Measurements from ENCODE around the gene MRPL14. TPM values are rescaled to one million over a fixed set of nuclear protein-coding genes. Genes with fewer than 3 reads are reported as not detected.

MRPL14 gene
- total and polyA plus RNA-seq, 2 experiments from 2014 or later = 62.6 to 191 TPM

DNA sequence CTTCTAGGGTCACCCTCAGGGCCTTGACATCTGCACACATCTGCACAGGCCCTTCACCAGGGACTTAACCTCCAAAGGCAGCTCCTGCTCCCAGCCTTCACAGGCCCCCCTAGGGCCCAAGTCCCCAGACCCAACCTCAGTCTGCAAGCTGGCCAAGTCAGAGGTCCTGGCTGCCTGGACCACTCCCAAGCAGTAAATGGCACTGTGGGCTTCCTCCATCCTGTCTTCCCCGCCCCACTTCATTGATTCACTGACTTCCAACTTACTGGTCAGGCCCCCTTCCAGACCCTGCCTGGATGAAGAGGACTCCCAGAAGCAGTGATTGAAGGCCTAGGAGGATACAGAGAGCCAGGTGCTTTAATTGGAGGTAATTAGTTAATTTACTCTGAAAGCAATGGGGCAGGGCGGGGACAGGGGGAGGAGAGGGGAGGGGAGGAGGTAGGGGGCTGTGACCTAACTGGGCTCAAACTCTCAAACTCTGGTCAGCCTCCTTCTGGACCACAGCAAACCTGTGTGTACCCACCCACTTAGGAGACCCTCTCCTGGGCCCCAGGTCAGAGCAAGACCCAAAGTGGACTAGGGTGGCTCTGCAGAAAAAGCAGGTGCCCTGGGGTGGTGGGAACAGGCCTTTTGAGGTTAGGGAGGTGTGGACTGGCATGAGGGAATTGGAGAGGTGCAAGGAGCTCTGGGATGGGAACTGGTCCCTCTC is 51.5 kb downstream of the MRPL14 start:
- Mint-ChIP-seq H3K27ac (no peak overlapping the region), H3K36me3 (ENCODE audit: low read depth) (no peaks in the 10 kb centered on the region), H3K27me3 (ENCODE audit: insufficient read depth, low read depth, poor library complexity) (peaks cover 13% of the 10 kb centered on the region), H3K9me3 (no peaks in the 10 kb centered on the region), H3K4me3 (peak overlapping the region; percentile 62), H3K4me1 (peaks cover 16% of the 10 kb centered on the region)
- H3F3A ChIP-seq (replicated peaks; ENCODE audit: low read depth) = peaks cover 13% of the 10 kb centered on the region; the same call in 1 of the 2 replicates
- no peaks in the 10 kb centered on the region for H4K20me1 ChIP-seq (replicated peaks; ENCODE audit: insufficient read depth)
- H3K4me3 ChIP-seq = peak overlapping the region; percentile 52
- H3K4me2 ChIP-seq = peak overlapping the region; percentile 84
- TF ChIP-seq ZNF114 (CRISPR knock-in tag; IDR thresholded peaks at IDR 0.05) (no peak), POLR2AphosphoS5 (IDR thresholded peaks at IDR 0.05; ENCODE audit: low read depth) (no peak), JUNB (IDR thresholded peaks at IDR 0.05; ENCODE audit: unreplicated experiment) (no peak), REST (IDR thresholded peaks at IDR 0.05; ENCODE audit: unreplicated experiment) (no peak), CREB1 (CRISPR knock-in tag; IDR thresholded peaks at IDR 0.05; ENCODE audit: low read depth) (no peak), EZH2phosphoT487 (IDR thresholded peaks at IDR 0.05; ENCODE audit: unreplicated experiment) (no peak), NANOG (IDR thresholded peaks at IDR 0.05; ENCODE audit: borderline replicate concordance) (no peak), EZH2 (IDR thresholded peaks at IDR 0.05; ENCODE audit: low read depth, unreplicated experiment) (no peak), STAT1 (IDR thresholded peaks at IDR 0.05; ENCODE audit: unreplicated experiment) (no peak), ZNF331 (CRISPR knock-in tag; IDR thresholded peaks at IDR 0.05; ENCODE audit: low read depth) (no peak), CTCF (conservative IDR thresholded peaks at IDR 0.05; ENCODE audit: low read depth in 2 of 2) (no peak)
- TF ChIP-seq, protein P1, sequence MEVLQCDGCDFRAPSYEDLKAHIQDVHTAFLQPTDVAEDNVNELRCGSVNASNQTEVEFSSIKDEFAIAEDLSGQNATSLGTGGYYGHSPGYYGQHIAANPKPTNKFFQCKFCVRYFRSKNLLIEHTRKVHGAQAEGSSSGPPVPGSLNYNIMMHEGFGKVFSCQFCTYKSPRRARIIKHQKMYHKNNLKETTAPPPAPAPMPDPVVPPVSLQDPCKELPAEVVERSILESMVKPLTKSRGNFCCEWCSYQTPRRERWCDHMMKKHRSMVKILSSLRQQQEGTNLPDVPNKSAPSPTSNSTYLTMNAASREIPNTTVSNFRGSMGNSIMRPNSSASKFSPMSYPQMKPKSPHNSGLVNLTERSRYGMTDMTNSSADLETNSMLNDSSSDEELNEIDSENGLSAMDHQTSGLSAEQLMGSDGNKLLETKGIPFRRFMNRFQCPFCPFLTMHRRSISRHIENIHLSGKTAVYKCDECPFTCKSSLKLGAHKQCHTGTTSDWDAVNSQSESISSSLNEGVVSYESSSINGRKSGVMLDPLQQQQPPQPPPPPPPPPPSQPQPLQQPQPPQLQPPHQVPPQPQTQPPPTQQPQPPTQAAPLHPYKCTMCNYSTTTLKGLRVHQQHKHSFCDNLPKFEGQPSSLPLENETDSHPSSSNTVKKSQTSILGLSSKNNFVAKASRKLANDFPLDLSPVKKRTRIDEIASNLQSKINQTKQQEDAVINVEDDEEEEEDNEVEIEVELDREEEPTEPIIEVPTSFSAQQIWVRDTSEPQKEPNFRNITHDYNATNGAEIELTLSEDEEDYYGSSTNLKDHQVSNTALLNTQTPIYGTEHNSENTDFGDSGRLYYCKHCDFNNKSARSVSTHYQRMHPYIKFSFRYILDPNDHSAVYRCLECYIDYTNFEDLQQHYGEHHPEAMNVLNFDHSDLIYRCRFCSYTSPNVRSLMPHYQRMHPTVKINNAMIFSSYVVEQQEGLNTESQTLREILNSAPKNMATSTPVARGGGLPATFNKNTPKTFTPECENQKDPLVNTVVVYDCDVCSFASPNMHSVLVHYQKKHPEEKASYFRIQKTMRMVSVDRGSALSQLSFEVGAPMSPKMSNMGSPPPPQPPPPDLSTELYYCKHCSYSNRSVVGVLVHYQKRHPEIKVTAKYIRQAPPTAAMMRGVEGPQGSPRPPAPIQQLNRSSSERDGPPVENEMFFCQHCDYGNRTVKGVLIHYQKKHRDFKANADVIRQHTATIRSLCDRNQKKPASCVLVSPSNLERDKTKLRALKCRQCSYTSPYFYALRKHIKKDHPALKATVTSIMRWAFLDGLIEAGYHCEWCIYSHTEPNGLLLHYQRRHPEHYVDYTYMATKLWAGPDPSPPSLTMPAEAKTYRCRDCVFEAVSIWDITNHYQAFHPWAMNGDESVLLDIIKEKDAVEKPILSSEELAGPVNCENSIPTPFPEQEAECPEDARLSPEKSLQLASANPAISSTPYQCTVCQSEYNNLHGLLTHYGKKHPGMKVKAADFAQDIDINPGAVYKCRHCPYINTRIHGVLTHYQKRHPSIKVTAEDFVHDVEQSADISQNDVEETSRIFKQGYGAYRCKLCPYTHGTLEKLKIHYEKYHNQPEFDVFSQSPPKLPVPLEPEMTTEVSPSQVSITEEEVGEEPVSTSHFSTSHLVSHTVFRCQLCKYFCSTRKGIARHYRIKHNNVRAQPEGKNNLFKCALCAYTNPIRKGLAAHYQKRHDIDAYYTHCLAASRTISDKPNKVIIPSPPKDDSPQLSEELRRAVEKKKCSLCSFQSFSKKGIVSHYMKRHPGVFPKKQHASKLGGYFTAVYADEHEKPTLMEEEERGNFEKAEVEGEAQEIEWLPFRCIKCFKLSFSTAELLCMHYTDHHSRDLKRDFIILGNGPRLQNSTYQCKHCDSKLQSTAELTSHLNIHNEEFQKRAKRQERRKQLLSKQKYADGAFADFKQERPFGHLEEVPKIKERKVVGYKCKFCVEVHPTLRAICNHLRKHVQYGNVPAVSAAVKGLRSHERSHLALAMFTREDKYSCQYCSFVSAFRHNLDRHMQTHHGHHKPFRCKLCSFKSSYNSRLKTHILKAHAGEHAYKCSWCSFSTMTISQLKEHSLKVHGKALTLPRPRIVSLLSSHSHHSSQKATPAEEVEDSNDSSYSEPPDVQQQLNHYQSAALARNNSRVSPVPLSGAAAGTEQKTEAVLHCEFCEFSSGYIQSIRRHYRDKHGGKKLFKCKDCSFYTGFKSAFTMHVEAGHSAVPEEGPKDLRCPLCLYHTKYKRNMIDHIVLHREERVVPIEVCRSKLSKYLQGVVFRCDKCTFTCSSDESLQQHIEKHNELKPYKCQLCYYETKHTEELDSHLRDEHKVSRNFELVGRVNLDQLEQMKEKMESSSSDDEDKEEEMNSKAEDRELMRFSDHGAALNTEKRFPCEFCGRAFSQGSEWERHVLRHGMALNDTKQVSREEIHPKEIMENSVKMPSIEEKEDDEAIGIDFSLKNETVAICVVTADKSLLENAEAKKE (CRISPR knock-in tag; IDR thresholded peaks at IDR 0.05) = no peak
- TF ChIP-seq, protein P2, sequence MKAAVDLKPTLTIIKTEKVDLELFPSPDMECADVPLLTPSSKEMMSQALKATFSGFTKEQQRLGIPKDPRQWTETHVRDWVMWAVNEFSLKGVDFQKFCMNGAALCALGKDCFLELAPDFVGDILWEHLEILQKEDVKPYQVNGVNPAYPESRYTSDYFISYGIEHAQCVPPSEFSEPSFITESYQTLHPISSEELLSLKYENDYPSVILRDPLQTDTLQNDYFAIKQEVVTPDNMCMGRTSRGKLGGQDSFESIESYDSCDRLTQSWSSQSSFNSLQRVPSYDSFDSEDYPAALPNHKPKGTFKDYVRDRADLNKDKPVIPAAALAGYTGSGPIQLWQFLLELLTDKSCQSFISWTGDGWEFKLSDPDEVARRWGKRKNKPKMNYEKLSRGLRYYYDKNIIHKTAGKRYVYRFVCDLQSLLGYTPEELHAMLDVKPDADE (IDR thresholded peaks at IDR 0.05) = no peak
- H3K4me1 ChIP-seq (ENCODE audit: insufficient read depth) = peaks cover 27% of the 10 kb centered on the region
- H3K27me3 ChIP-seq (ENCODE audit: insufficient read depth) = peaks cover 6% of the 10 kb centered on the region
- no peaks in the 10 kb centered on the region for H3K36me3 ChIP-seq (ENCODE audit: insufficient read depth)
- no peak overlapping the region for H3K27ac ChIP-seq (ENCODE audit: low read depth)
- DNase-seq (ENCODE audit: low spot score) (no peak), ATAC-seq (no peak)
- H3K9me2 ChIP-seq (ENCODE audit: insufficient read depth) = no peaks in the 10 kb centered on the region
- no peaks in the 10 kb centered on the region for H3K79me2 ChIP-seq (replicated peaks; ENCODE audit: insufficient read depth)
- H2AFZ ChIP-seq = peak overlapping the region; percentile 81; the same call in 1 of the 2 replicates

Data from GM23338 (cell line).